Activated CD8-positive, alpha-beta T cell treated with anti-CD3 and anti-CD28 coated beads, Interleukin-2, amount 10 ng/mL, durations not matched to agents 7 days and 5 days (primary cell): ENCODE results near the gene SLC16A10. TPM values are rescaled to one million over a fixed set of nuclear protein-coding genes. Genes with fewer than 3 reads are reported as not detected.
A peak's percentile ranks its signal among the peaks of the same experiment; 100 is the strongest.
"Not testable (repeated sequence)": the region's sequence is repeated elsewhere in the genome, so short reads cannot be mapped to it uniquely, and the experiment has no call there.

Experiments
- ATAC-seq: fragments of 150-1000 bp; cut with Tn5 transposase; one replicate; pipeline ENCODE4 v1.10.0; 2021; ENCODE audit warnings: moderate library complexity
- CTCF ChIA-PET: fragments of 350-600 bp; sonication (Branson Sonifier 250); formaldehyde crosslinking; loops from one replicate; lab custom pipeline; 2021; ENCODE audit warnings: antibody characterized with exemption; lab: Charles Lee
- POLR2A ChIA-PET: fragments of 350-600 bp; sonication (Branson Sonifier 250); formaldehyde crosslinking; loops from one replicate; lab custom pipeline; 2021; ENCODE audit warnings: antibody characterized with exemption; lab: Charles Lee
- DNase-seq: peaks from one replicate; pipeline ENCODE4 v3.0.0-alpha.2; 2020
- H3K27ac Mint-ChIP-seq: one replicate; pipeline ENCODE4 v1.8.0; 2021; ENCODE audit warnings: mild to moderate bottlenecking, mixed read lengths
- H3K27me3 Mint-ChIP-seq: one replicate; pipeline ENCODE4 v1.8.0; 2021; ENCODE audit warnings: low read depth, mixed read lengths
- H3K36me3 Mint-ChIP-seq: one replicate; pipeline ENCODE4 v1.8.0; 2021; ENCODE audit warnings: low read depth, mixed read lengths
- H3K4me1 Mint-ChIP-seq: one replicate; pipeline ENCODE4 v1.8.0; 2021; ENCODE audit warnings: low read depth, mixed read lengths
- H3K4me3 Mint-ChIP-seq: one replicate; pipeline ENCODE4 v1.8.0; 2021; ENCODE audit warnings: mild to moderate bottlenecking, mixed read lengths
- H3K9me3 Mint-ChIP-seq: one replicate; pipeline ENCODE4 v1.8.0; 2022; ENCODE audit warnings: mixed read lengths; ENCODE audit not compliant: insufficient read depth
- total RNA-seq, 2 experiments: library from RNA; stranded (reverse); gene quantifications; one replicate each; pipeline ENCODE4 v1.2.3, GENCODE V29; 2021

Gene SLC16A10
- total RNA-seq, 2 experiments from 2014 or later, result 6.3 to 6.4 TPM

DNA sequence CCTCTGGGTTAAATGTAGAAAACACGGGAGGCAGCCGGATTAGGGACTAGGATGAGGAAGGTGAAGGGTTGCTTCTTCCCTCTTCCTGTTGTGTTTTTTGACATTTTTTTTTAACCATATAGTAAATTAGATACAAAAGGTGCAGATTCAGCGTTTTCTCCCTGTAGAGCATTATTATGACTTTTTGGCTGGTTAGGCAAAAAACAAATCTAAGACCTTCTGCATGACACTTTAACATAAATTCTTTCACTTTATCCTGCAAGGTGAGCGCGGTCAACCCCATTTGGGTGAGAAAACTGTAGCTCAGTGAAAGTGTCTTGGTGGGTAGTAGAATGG is 1.3 kb downstream of the SLC16A10 start:
- H3K36me3 Mint-ChIP-seq, result no peaks in the 10 kb centered on the region
- peak overlapping the region; percentile 82 for H3K27ac Mint-ChIP-seq
- ChIA-PET CTCF (no interaction called here), POLR2A (interaction anchor here (1.4 kb wide), 1 partner anchor 214 kb away, joined by 3 read pairs; the partner anchor contains the start of gene AMD1)
- peaks cover 29% of the 10 kb centered on the region for H3K4me1 Mint-ChIP-seq
- peaks cover 3% of the 10 kb centered on the region for H3K27me3 Mint-ChIP-seq
- ATAC-seq (no peak), DNase-seq (no peak)
- no peaks in the 10 kb centered on the region for H3K9me3 Mint-ChIP-seq
- peak overlapping the region; percentile 89 for H3K4me3 Mint-ChIP-seq

DNA sequence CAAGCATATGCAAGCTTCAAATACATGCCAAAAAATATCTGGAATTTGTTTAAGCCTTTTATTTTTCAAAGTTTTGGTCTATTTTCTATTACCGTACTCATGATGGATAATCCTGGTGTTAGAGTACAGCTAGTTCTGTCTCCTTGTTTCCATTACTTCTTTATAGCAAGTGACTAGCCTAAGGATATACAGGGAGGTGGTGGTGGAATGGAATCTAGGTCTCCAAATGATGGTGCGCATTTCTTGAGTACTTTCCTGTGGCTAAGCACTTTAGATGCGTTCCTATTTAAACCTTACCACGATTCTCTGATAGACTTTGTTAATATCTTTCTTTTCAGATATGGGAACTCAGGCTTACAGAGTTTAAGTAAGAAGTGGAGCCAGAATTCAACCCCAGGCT is 3.5 kb downstream of the SLC16A10 start:
- H3K4me3 Mint-ChIP-seq, result no peak overlapping the region
- H3K4me1 Mint-ChIP-seq, result peaks cover 29% of the 10 kb centered on the region
- no peak overlapping the region for H3K27ac Mint-ChIP-seq
- no peak for DNase-seq
- CTCF ChIA-PET, result no interaction called here
- no peaks in the 10 kb centered on the region for H3K27me3 Mint-ChIP-seq
- POLR2A ChIA-PET, result no interaction called here
- H3K36me3 Mint-ChIP-seq, result peaks cover 2% of the 10 kb centered on the region
- no peaks in the 10 kb centered on the region for H3K9me3 Mint-ChIP-seq
- ATAC-seq, result no peak

DNA sequence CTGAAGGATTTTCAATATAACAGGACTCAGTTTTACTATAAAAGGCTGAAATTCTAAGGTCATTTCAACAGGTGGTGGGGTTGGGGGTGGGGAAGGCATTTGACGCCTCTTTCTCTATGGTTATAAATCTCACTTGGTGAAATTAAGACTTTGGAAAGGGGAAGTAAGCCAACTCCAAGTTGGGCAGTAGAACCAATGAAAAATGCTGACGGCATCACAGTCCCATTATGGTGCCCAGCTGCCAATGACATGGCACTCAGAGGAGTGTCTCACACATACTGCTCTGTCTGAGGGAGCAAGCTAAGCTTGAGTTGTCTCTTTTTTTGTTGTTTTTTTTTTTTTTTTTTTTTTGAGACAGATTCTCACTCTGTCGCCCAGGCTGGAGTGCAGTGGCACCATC is 4.7 kb downstream of the SLC16A10 start:
- Mint-ChIP-seq H3K27ac (no peak overlapping the region), H3K4me1 (peaks cover 26% of the 10 kb centered on the region), H3K36me3 (peaks cover 4% of the 10 kb centered on the region), H3K27me3 (no peaks in the 10 kb centered on the region), H3K4me3 (no peak overlapping the region), H3K9me3 (no peaks in the 10 kb centered on the region)
- CTCF ChIA-PET, result no interaction called here
- POLR2A ChIA-PET, result no interaction called here
- no peak for ATAC-seq
- no peak for DNase-seq

DNA sequence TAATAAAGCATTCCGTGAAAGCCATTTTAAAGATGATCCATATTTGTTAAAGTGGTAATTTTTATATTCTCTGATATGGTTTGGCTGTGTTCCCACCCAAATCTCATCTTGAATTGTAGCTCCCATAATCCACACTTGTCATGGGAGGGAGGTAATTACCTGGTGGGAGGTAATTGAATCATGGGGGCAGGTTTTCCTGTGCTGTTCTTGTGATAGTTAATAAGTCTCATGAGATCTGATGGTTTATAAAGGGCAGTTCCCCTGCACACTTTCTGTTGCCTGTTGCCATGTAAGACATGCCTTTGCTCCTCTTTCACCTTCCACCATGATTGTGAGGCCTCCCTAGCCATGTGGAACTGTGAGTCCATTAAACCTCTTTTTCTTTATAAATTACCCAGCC is 8.2 kb downstream of the SLC16A10 start:
- H3K27me3 Mint-ChIP-seq, DNase-seq, H3K36me3 Mint-ChIP-seq, H3K4me3 Mint-ChIP-seq, ATAC-seq, H3K4me1 Mint-ChIP-seq, POLR2A ChIA-PET, H3K9me3 Mint-ChIP-seq, H3K27ac Mint-ChIP-seq: not testable (repeated sequence)
- CTCF ChIA-PET, result interaction anchor here (0.9 kb wide), 1 partner anchor 84 kb away, joined by 3 read pairs; no protein-coding TSS in a partner anchor

DNA sequence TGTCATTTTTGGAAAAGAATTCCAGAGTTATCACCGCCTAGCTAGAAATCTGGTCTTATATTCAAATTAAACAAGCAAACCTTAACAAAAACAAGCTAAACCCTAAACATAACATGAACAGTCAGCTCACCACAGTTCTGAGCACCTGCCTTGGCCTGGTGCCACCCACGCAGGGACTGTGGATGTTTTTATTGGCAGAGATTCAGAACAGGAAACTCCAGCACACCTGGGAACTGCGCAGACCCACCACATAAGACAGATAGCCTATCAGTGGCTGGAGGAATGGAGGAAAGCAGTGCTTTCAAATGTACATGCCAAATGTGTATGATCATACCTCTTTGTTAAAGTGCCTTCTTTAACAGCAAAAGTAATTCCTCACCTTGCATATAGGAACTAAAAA is 8.9 kb downstream of the SLC16A10 start:
- DNase-seq (no peak), ATAC-seq (no peak)
- no peaks in the 10 kb centered on the region for H3K9me3 Mint-ChIP-seq
- CTCF ChIA-PET, result no interaction called here
- H3K27me3 Mint-ChIP-seq, result no peaks in the 10 kb centered on the region
- POLR2A ChIA-PET, result no interaction called here
- peaks cover 6% of the 10 kb centered on the region for H3K4me1 Mint-ChIP-seq
- H3K27ac Mint-ChIP-seq, result no peak overlapping the region
- H3K4me3 Mint-ChIP-seq, result no peak overlapping the region
- H3K36me3 Mint-ChIP-seq, result peaks cover 4% of the 10 kb centered on the region

DNA sequence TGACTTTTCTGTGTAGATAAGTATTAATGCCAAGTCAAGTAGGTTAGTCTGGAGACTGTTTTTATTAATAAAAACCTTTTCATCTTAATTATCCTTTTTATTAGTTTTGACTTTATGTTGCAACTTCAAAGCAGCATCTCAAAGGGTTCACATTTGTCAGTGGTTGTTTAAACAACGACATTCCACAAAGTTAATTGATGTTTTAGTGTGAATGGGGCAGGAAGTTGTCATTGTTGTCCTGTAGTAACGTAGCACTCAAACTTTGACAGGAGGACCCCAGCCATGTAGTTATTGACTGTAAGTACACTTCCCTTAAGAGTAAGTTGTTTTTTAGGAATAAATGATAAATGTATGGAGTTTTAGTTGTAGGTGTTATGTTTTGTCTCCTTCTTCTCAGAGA is 11.3 kb downstream of the SLC16A10 start:
- Mint-ChIP-seq H3K27ac (no peak overlapping the region), H3K9me3 (no peaks in the 10 kb centered on the region), H3K4me3 (no peak overlapping the region), H3K36me3 (peaks cover 4% of the 10 kb centered on the region), H3K27me3 (no peaks in the 10 kb centered on the region), H3K4me1 (peaks cover 6% of the 10 kb centered on the region)
- ATAC-seq, result no peak
- CTCF ChIA-PET, result interaction anchor here (1.1 kb wide), 1 partner anchor 112 kb away, joined by 3 read pairs; no protein-coding TSS in a partner anchor
- DNase-seq, result no peak
- POLR2A ChIA-PET, result no interaction called here

DNA sequence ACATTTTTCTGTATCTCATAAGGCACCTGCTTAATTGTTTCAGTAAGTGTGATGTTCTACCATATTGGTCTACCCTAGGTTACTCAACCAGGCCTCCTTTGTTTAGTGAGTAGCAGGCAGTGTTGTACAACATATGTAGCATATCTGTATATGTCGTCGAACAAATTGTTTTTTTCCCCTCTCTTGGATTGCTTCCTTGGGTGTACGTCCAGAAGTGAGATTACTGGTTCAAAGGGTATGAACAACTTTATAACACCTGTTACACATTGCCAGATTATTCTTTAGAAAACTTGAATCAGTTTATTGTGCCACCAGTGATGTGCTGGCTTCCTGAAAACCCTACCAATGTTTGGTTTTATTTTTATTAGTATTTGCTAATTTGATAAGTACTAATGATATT is 14.7 kb downstream of the SLC16A10 start:
- POLR2A ChIA-PET, result no interaction called here
- CTCF ChIA-PET, result no interaction called here
- Mint-ChIP-seq H3K4me3 (no peak overlapping the region), H3K27me3 (no peaks in the 10 kb centered on the region), H3K27ac (no peak overlapping the region), H3K9me3 (peaks cover 3% of the 10 kb centered on the region), H3K4me1 (peaks cover 5% of the 10 kb centered on the region), H3K36me3 (peaks cover 4% of the 10 kb centered on the region)
- DNase-seq (no peak), ATAC-seq (no peak)

DNA sequence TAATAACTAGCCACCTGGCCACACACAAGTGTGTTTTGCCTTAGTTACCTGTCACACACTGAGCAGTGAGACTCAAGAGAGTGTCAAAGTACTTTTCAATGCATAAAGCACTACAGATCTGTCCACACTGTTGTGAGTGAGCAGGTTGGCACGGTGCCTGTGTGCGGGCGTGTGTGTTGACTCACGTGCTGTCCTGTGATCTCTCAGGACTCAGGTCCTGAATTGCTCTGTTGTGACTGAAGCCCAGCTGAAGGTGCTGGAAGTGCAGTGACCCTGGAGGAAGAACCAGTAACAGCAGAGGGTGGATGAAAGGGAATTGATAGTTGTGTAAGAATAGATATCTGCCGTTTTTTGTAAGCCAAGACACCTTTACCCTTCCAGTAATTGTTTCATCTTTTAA is 18.3 kb downstream of the SLC16A10 start:
- DNase-seq, result no peak
- Mint-ChIP-seq H3K36me3 (peaks cover 10% of the 10 kb centered on the region), H3K4me1 (peaks cover 4% of the 10 kb centered on the region), H3K27ac (no peak overlapping the region), H3K4me3 (no peak overlapping the region), H3K27me3 (no peaks in the 10 kb centered on the region), H3K9me3 (peaks cover 9% of the 10 kb centered on the region)
- no peak for ATAC-seq
- CTCF ChIA-PET, result interaction anchor here (1.0 kb wide), 1 partner anchor 17 kb away, joined by 3 read pairs; no protein-coding TSS in a partner anchor
- POLR2A ChIA-PET, result no interaction called here

DNA sequence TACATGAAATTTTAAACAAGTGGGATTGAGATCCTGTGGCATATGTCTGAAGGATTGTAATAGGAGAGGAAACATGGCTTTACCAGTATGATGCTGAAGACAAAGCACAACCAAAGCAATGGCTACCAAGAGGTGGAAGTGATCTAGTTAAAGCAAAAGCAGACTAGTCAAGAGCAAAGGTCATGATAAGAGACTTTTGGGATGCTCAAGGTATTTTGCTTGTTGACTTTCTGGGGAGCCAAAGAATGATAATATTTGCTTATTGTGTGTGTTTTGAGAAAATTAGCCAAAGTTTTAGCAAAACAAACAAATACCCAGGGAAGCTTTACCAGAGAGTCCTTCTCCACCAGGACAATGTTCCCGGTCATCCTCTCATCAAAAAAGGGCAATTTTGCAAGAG is 20.3 kb downstream of the SLC16A10 start:
- POLR2A ChIA-PET, result no interaction called here
- CTCF ChIA-PET, result no interaction called here

DNA sequence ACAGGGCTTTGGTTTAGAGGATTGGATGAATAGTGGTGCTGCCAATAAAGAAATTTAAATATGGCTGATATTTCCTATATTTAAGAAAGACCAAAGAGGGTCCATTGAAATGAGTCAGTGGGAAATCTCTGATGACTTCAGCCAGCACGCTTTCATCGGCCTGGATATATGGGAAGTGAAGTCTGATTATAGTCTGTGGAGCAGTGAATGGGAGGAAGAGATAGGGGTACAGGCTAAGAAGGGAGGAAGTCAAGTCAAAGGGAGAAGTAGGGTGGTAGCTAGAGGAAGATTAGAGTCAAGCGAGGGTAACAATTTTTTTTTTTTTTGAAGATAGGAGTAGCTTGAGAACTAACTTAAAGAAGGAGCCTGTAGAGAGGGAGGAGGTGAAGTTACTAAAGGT is 22.7 kb downstream of the SLC16A10 start:
- H3K4me3 Mint-ChIP-seq, result no peak overlapping the region
- peaks cover 10% of the 10 kb centered on the region for H3K36me3 Mint-ChIP-seq
- H3K27ac Mint-ChIP-seq, result no peak overlapping the region
- no peak for DNase-seq
- POLR2A ChIA-PET, result no interaction called here
- CTCF ChIA-PET, result interaction anchor here (0.9 kb wide), 1 partner anchor 11 kb away, joined by 3 read pairs; no protein-coding TSS in a partner anchor
- ATAC-seq, result no peak
- H3K4me1 Mint-ChIP-seq, result peaks cover 20% of the 10 kb centered on the region
- peaks cover 9% of the 10 kb centered on the region for H3K9me3 Mint-ChIP-seq
- no peaks in the 10 kb centered on the region for H3K27me3 Mint-ChIP-seq

More for the DNA sequence above, 20.3 kb downstream of the SLC16A10 start:
- no peak overlapping the region for H3K27ac Mint-ChIP-seq
- H3K4me1 Mint-ChIP-seq, result peaks cover 4% of the 10 kb centered on the region
- DNase-seq, result no peak
- H3K36me3 Mint-ChIP-seq, result peaks cover 10% of the 10 kb centered on the region
- ATAC-seq, result no peak
- no peak overlapping the region for H3K4me3 Mint-ChIP-seq
- no peaks in the 10 kb centered on the region for H3K27me3 Mint-ChIP-seq
- H3K9me3 Mint-ChIP-seq, result peaks cover 9% of the 10 kb centered on the region

DNA sequence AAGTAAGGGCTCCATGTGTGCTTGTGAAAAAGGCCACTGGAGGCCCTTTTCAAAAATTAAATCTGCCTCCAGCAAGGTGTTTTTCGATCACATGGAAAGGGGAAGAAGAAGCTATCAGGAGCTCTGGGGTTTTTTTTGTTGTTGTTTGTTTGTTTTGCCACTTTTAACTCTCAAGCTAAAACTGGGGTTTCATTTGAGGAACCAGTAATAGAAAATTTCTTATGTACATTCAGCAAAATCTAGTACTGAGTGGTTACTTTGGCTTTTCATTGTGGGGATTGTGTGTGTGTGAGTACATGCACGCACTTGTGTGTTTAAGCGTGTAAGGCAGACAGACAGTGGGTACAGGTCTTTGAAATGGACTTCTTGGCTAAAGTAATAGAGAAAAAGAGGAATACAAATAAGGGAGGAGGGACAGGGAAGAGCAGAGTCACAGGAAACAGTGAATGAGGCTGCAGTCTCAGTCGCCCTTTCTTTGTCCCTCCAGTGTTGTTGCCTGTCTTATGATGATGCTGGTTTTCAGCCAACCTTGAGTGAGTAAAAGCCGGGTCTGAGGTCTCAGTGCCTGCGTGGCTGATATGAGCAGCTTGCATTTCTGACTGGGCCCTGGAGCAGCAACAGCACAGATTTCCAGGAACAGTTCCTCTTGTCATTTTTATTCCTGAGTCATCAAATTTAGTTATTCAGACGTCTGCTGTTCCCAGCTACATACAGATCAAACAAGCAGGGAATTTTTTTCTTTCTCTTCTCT is 26.2 kb downstream of the SLC16A10 start:
- POLR2A ChIA-PET, result no interaction called here
- H3K4me3 Mint-ChIP-seq, result peak overlapping the region; percentile 37
- ATAC-seq, result peak; percentile 74
- peak overlapping the region; percentile 76 for H3K27ac Mint-ChIP-seq
- no peaks in the 10 kb centered on the region for H3K36me3 Mint-ChIP-seq
- no peaks in the 10 kb centered on the region for H3K27me3 Mint-ChIP-seq
- DNase-seq, result peak; percentile 38
- no peaks in the 10 kb centered on the region for H3K9me3 Mint-ChIP-seq
- CTCF ChIA-PET, result interaction anchor here (0.6 kb wide), 1 partner anchor 88 kb away, joined by 3 read pairs; no protein-coding TSS in a partner anchor
- H3K4me1 Mint-ChIP-seq, result peaks cover 23% of the 10 kb centered on the region

DNA sequence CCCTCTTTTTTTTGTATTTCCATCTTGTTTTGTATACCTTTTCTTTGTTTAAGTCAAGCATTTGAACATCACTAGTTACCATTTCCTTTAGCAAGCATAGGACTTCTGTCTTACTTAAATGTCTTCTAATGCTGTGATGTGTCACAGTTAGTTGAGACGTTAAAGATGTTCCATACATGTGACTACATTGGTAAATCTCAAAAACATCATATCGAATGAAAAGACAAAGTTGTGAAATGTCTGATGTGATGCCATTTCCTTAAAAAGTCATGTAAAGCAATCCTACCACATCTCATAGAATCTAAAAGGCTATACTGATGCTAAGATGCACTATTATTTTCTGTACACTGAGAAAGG is 26.8 kb downstream of the SLC16A10 start:
- no peak for DNase-seq
- H3K4me1 Mint-ChIP-seq, result peaks cover 23% of the 10 kb centered on the region
- peak; percentile 40 for ATAC-seq
- H3K4me3 Mint-ChIP-seq, result peak overlapping the region; percentile 37
- POLR2A ChIA-PET, result no interaction called here
- CTCF ChIA-PET, result no interaction called here
- H3K27me3 Mint-ChIP-seq, result no peaks in the 10 kb centered on the region
- H3K36me3 Mint-ChIP-seq, result no peaks in the 10 kb centered on the region
- H3K27ac Mint-ChIP-seq, result peak overlapping the region; percentile 76
- no peaks in the 10 kb centered on the region for H3K9me3 Mint-ChIP-seq
